RKO (cell line): ENCODE measurements around the gene KCNC4.
A peak's percentile ranks its signal among the peaks of the same experiment; 100 is the strongest.

ENCODE experiments used
- DNase-seq: peaks from one replicate; pipeline ENCODE4 v3.0.0-alpha.2; 2016; ENCODE audit warnings: low spot score

The KCNC4 gene

DNA sequence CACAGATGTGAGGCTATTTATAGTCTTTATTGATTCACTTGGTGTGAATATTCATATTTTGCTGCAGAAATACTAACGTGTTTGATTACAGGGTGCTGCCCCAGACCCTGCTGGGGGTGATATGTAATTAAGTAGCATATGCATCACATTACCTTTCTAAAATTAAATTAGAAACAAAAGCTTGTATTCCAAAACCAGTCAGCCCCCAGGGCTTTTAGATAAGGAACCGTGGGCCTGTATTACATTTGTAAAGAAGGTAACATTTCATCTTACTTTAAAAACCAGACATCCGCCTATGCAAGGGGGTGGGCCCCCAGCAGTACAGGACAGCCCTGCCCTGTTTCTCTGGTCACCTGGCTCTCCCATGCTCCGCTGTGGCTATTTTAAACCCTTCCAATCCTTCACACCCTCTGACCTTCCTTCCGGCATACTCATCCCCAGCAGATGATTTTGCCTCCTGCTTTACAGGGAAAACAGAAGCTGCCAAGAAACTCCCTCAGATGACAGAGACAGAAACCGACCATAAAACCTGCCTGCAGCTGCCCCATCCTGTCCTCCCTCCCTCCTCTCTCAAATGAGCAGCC lies 22.0 kb upstream of the KCNC4 start:
- DNase-seq: no peak

DNA sequence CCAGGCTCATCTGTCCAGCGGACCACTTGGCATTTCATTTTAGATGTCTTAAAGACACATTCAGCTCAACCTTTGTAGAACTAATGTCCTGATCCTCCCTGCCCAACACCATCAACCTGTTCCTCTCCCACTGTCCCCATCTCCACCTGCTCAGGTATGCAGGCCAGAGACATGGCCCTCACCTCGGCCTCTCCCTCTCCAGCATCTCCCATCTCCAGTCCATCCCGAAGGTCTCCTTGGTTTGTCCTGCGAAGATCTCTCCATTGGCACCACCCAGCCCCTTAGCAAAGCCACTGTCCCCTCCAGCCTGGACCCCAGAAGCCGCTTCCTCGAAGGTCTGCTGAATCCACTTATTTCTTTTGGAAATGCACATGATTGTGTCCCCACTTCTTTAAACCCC lies 20.9 kb upstream of the KCNC4 start:
- no peak for DNase-seq

- DNase-seq: no peak
These were observed 19.7 kb upstream of the KCNC4 start for GRCh38 chr1:110190282-110190929.

DNA sequence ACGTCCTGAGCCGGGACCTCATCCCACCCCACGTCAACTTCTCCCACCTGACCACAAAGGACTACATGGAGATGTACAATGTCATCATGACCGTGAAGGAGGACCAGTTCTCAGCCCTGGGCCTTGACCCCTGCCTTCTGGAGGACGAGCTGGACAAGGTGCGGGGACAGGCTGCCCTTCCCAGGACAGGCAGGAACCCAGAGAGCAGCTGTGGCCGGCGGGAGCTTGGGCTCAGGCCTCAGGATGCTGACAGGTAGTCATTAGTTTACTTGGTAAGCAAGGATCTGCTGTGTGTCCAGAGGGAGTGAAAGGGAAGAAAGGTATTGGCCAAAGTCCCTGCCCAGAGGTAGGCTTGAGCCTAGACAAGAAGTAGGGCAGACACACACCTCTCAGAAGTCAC lies 17.6 kb upstream of the KCNC4 start:
- DNase-seq: no peak

GRCh38 chr1:110195196-110195595 lies 14.9 kb upstream of the KCNC4 start:
- no peak for DNase-seq

- DNase-seq: peak; percentile 88
These were observed 13.0 kb upstream of the KCNC4 start for GRCh38 chr1:110196917-110197765.

GRCh38 chr1:110197905-110198629 lies 12.0 kb upstream of the KCNC4 start:
- no peak for DNase-seq

GRCh38 chr1:110198746-110199145 lies 11.4 kb upstream of the KCNC4 start:
- DNase-seq: no peak

DNA sequence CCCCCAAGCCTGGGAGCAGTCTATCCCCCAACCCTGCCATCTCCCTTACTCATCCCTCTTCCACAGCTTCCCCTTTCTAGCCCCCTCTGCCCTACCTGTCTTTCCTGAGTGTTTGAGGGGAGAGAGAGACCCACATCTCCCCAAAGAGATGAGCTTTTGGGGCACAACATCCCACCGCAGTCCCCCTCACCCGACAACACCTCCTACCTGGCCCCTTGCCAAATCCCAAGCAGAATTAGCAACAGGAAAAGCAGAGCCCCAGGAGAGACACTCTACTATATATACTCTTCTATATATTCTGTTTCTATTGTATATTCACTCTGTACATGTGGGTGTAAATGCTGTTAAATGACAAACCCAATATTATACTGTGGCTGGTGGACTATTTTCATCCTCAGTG lies 9.9 kb upstream of the KCNC4 start:
- no peak for DNase-seq

- no peak for DNase-seq
These were observed 9.4 kb upstream of the KCNC4 start for GRCh38 chr1:110200666-110201065.

DNA sequence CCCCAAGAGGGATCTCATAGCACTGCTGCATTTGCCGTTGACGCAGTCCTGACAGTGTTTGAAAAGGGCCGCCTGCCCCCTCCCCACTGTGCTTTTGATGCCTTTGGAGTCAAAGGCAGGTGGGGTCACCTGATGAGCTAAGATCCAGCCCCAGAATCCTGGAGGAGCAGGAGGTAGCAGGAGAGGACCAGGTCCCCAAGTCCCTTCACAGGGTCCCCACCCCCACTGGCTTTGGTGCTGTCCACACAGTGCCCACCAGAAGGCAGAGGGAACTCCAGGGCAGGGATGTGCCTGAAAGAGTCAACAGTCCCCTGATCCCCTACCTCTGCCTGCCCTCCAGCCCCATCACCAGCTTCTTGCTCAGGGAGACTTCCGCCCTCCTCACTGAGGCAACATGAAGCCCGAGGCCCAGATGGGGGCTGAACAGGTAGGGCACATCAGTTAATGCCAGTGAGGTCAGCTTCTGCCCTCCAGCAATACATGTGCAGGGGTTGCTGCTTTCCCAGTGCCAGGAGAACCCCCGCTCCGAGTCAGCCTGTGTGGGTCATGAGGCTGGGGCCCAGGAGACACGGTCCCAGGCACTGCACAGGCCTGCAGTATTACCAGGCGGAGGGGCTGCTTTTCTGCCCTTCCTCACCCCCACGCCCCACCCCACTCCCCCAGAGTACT lies 8.8 kb upstream of the KCNC4 start:
- no peak for DNase-seq

DNA sequence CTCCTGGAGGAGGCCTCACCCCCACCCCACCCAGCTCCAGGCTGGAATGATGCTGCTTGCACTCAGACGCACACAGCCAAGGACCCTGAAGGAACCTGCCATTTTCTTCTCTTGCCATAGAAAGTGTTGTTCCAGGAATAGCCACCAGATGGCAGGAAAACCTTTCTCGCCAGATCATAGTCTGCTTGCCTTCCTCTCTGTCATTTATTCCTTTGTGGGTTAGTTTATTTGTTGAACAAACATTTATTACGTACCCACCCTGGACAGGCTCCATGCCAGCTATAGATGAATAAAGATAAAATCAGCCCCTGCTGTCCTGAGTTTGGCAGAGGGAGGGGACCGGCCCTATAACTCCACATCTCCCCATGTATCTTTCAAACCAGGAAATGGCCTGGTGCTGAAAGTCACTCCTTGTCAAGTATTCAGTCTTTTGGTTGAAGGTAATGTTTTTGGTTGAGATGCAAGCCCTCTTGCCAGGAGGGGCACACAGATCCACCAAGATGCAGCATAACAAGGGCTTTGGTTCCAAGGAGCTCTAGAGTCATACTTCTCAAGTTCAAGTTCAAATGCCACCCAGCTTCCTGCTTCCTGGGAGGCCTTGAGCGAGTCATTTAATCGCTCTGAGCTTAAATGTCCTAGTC lies 7.0 kb upstream of the KCNC4 start:
- peak; percentile 72 for DNase-seq

GRCh38 chr1:110205156-110205555 lies 5.0 kb upstream of the KCNC4 start:
- no peak for DNase-seq

DNA sequence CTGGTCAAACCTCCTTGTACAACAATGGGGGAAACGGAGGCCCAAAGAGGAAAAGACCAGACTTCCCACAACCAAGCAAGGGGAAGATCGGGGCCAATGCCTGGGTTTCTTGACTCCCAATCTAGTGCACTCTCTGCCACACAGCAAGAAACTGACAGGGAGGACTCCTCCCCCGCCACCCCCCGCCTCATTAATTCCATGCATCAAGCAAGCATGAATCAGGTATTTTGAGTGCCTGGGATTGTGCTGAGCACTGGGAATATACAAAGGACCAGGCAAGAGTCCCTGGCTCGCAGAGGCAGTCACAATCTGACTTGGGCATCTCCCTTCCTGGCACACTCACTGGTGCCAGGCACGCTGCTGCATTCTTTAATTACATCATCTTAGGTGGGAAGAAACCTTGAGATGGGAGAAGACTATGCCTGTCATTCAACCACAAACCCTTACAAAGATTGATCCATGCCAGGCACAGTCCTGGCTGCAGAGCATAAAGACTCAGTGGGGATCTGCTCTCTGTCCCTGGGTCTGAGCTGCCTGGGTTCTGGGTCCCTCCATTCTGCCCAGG lies 4.4 kb upstream of the KCNC4 start:
- no peak for DNase-seq

GRCh38 chr1:110206261-110206920 lies 3.7 kb upstream of the KCNC4 start:
- no peak for DNase-seq

GRCh38 chr1:110207831-110208230 lies 2.3 kb upstream of the KCNC4 start:
- peak; percentile 58 for DNase-seq

GRCh38 chr1:110208916-110209645 lies 1.0 kb upstream of the KCNC4 start:
- DNase-seq: no peak

- DNase-seq: peak; percentile 50
These were observed 736 bp downstream of the KCNC4 start for GRCh38 chr1:110210604-110211495.
